Kidney (tissue), 14 donors: Measurements from ENCODE around the gene ZNF33B. TPM values are rescaled to one million over a fixed set of nuclear protein-coding genes. Genes with fewer than 3 reads are reported as not detected.

Source experiments
- DNase-seq, 5 donors: peaks; one replicate each; pipeline ENCODE4 v3.0.0-alpha.2; 2013 to 2020
- FAIRE-seq: peaks from 2 replicates; lab custom pipeline; 2012; peaks lifted over from hg19 to GRCh38; lab: Jason Lieb, UNC
- H3K27ac ChIP-seq, 2 donors: one replicate each; pipeline ENCODE4 v1.7.0; 2013; ENCODE audit warnings: low read depth in 2 of 2, low read length in 2 of 2, inconsistent platforms in 1 of 2
- H3K27me3 ChIP-seq: one replicate; pipeline ENCODE4 v1.7.1; 2013; ENCODE audit warnings: low read length, inconsistent platforms; ENCODE audit not compliant: control insufficient read depth, insufficient read depth
- H3K36me3 ChIP-seq, 3 donors: one replicate each; pipeline versions ENCODE4 v1.7.0 to v1.7.1; 2013; ENCODE audit warnings: low read length in 3 of 3, control low read depth in 1 of 3, inconsistent platforms in 1 of 3; ENCODE audit not compliant: insufficient read depth in 3 of 3, control insufficient read depth in 2 of 3
- H3K4me1 ChIP-seq, 3 donors: one replicate each; pipeline versions ENCODE4 v1.7.0 to v1.7.1; 2013; ENCODE audit warnings: low read length in 3 of 3, inconsistent platforms in 1 of 3, low read depth in 1 of 3; ENCODE audit not compliant: control insufficient read depth in 2 of 3, insufficient read depth in 2 of 3
- H3K4me3 ChIP-seq, 3 donors: one replicate each; pipeline versions ENCODE4 v1.7.0 to v1.8.1; 2013; ENCODE audit warnings: low read length in 3 of 3, control low read depth in 1 of 3, inconsistent platforms in 1 of 3
- H3K9ac ChIP-seq, 3 donors: one replicate each; pipeline versions ENCODE4 v1.7.0 to v1.7.1; 2013; ENCODE audit warnings: low read length in 3 of 3, control low read depth in 1 of 3, inconsistent platforms in 1 of 3
- H3K9me3 ChIP-seq, 3 donors: one replicate each; pipeline versions ENCODE4 v1.7.0 to v1.7.1; 2013; ENCODE audit warnings: low read length in 3 of 3, control low read depth in 1 of 3, inconsistent platforms in 1 of 3; ENCODE audit not compliant: control insufficient read depth in 2 of 3, insufficient read depth in 1 of 3
- intact Hi-C: fragments of 100-400 bp; cut with DNase I; formaldehyde crosslinking; loops from one replicate; pipeline ENCODE4 v1.11.1; 2022
- polyA plus RNA-seq: library from polyadenylated mRNA; stranded (reverse); fragments of 350-450 nt; fragmentation: Illumina TruSeq; extraction: RNeasy Lipid Tissue Mini Kit (QIAGEN cat#74804); gene quantifications from one replicate; pipeline ENCODE4 v1.2.3, GENCODE V29; 2014; ENCODE audit warnings: low read depth, low replicate concordance; ENCODE audit not compliant: insufficient read depth
- total RNA-seq: library from RNA; stranded (reverse); fragmentation: NEBNext Ultra II Directional; extraction: Animal tissue kit (Norgen Biotek cat#: 25700); gene quantifications from one replicate; pipeline ENCODE4 v1.2.1, GENCODE V29; 2021
- TF ChIP-seq, protein P1 (sequence below): IDR thresholded peaks from 3 replicates; pipeline ENCODE4 v1.5.1; 2012; ENCODE audit warnings: mild to moderate bottlenecking, moderate library complexity, borderline replicate concordance; ENCODE audit not compliant: insufficient read depth; ENCODE audit errors: extremely low read depth
- donor health status: control.
- donor health status: control.
- donor health status: control.
- donor health status: control.
- donor health status: control.
- donor health status: DM: yes; HTN: yes; CAD: no.
- donor health status: Normal renal cell carcinoma (clear cell type).

The ZNF33B gene
- total and polyA plus RNA-seq, 2 donors from 2014 or later: 15.5 to 47.0 TPM

DNA sequence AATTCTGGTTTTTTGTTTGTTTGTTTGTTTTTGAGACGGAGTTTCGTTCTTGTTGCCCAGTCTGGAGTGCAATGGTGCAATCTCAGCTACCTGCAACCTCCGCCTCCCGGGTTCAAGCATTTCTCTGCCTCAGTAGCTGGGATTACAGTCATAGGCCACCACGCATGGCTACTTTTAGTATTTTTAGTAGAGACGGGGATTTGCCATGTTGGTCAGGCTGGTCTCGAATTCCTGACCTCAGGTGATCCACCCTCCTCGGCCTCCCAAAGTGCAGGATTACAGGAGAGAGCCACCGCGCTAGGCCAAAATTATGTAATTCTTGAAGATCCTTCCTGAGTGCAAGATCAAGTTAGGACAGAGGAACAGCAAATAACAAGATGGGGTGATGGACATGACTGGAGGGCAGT is 719 bp downstream of the ZNF33B start:
- no peak for FAIRE-seq
- peak overlapping the region; percentile 72 to 97 (median 93) for H3K4me3 ChIP-seq
- H3K27ac ChIP-seq: peak overlapping the region; percentile 95 to 98

DNA sequence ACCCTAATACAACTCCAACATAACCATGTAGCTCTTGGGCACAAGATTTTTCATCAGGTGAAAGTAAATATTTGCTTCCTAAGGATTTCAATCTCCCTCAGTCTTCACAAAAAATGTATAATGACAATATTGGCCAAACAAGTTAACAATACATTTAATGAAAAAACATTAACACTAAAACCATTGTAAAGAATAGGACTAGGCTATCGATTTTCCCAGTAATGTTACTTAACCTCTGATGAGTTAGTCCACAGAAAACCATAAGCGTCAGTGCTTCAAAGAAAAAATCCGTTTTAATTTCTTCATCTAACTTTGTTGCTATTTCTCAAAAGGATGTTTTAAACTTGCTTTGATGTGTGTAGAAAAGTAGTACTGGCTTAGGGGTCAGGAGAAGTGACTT is 1.2 kb downstream of the ZNF33B start:
- no peak for DNase-seq
- Histone ChIP-seq H3K9ac (peak overlapping the region in 2 of 3 donors; percentile 78 to 86), H3K4me1 (peaks cover 0 to 6% (median 5%) of the 10 kb centered on the region in 3 donors), H3K36me3 (peaks cover 0 to 3% (median 0%) of the 10 kb centered on the region in 3 donors), H3K4me3 (peak overlapping the region; percentile 7 to 97 (median 72)), H3K9me3 (no peaks in the 10 kb centered on the region), H3K27ac (peak overlapping the region; percentile 95 to 98), H3K27me3 (no peaks in the 10 kb centered on the region)
- FAIRE-seq: no peak
- TF ChIP-seq, protein P1, sequence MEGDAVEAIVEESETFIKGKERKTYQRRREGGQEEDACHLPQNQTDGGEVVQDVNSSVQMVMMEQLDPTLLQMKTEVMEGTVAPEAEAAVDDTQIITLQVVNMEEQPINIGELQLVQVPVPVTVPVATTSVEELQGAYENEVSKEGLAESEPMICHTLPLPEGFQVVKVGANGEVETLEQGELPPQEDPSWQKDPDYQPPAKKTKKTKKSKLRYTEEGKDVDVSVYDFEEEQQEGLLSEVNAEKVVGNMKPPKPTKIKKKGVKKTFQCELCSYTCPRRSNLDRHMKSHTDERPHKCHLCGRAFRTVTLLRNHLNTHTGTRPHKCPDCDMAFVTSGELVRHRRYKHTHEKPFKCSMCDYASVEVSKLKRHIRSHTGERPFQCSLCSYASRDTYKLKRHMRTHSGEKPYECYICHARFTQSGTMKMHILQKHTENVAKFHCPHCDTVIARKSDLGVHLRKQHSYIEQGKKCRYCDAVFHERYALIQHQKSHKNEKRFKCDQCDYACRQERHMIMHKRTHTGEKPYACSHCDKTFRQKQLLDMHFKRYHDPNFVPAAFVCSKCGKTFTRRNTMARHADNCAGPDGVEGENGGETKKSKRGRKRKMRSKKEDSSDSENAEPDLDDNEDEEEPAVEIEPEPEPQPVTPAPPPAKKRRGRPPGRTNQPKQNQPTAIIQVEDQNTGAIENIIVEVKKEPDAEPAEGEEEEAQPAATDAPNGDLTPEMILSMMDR: no peak
- intact Hi-C loops: no loop called here

More for the DNA sequence above, 719 bp downstream of the ZNF33B start:
- intact Hi-C loops: no loop called here
- DNase-seq: no peak
- Histone ChIP-seq H3K27me3 (no peaks in the 10 kb centered on the region), H3K9ac (peak overlapping the region; percentile 24 to 86 (median 78)), H3K4me1 (peaks cover 0 to 6% (median 5%) of the 10 kb centered on the region in 3 donors), H3K36me3 (peaks cover 0 to 1% (median 0%) of the 10 kb centered on the region in 3 donors), H3K9me3 (no peaks in the 10 kb centered on the region)
- TF ChIP-seq, protein P1: no peak

DNA sequence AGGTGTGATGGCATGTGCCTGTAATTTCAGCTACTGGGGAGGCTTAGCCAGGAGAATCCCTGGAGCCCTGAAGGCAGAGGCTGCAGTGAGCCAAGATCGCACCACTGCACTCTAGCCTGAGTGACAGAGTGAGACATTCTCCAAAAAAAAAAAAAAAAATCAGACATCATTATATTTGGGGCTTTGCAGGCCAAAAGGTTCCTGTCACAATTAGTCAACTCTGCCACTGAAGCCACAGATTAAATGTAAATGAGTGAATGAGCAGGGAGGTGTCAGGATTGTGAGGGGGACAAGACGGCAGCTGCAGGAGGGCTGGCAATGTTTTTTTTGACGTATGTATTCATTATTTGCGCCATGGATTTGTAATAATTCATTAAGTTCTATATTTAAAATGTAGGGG is 3.3 kb downstream of the ZNF33B start:
- FAIRE-seq (no peak), DNase-seq (no peak)
- H3K27me3 ChIP-seq: no peaks in the 10 kb centered on the region
- no peaks in the 10 kb centered on the region for H3K9me3 ChIP-seq
- intact Hi-C loops: no loop called here
- H3K27ac ChIP-seq: no peak overlapping the region
- H3K36me3 ChIP-seq: peaks cover 3 to 7% (median 3%) of the 10 kb centered on the region in 3 donors
- H3K4me3 ChIP-seq: no peak overlapping the region
- H3K9ac ChIP-seq: no peak overlapping the region
- peaks cover 0 to 5% (median 2%) of the 10 kb centered on the region in 3 donors for H3K4me1 ChIP-seq
- TF ChIP-seq, protein P1: no peak

DNA sequence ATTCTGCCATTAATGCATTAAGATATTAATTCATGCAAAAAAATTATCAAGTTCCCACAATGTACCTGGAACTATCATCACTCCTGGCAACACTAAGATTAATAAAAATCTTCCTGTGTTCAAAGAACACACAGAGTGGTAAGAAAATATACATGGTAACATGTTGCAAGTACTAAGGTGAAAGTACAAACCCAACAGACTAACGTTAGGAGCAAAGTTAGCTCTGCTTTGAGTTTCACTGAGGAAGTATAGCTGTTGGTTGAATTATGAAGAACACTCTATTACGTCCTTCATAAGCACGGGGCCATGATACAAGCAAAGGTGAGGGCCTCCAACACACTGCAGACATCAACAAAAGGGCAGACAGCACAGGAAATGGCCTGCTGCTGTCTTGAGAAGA is 5.8 kb downstream of the ZNF33B start:
- peaks cover 3 to 14% (median 5%) of the 10 kb centered on the region in 3 donors for H3K36me3 ChIP-seq

More for the DNA sequence above, 5.8 kb downstream of the ZNF33B start:
- FAIRE-seq (no peak), DNase-seq (no peak)
- Histone ChIP-seq H3K9ac (no peak overlapping the region), H3K4me3 (no peak overlapping the region), H3K4me1 (peaks cover 0 to 2% (median 0%) of the 10 kb centered on the region in 3 donors), H3K9me3 (no peaks in the 10 kb centered on the region), H3K27ac (no peak overlapping the region), H3K27me3 (no peaks in the 10 kb centered on the region)
- intact Hi-C loops: no loop called here
- TF ChIP-seq, protein P1: no peak
